GM19324 (cell line): ENCODE data around the gene MGAT4D.
"Not testable (repeated sequence)": the region's sequence is repeated elsewhere in the genome, so short reads cannot be mapped to it uniquely, and the experiment has no call there.

Experiments
- ATAC-seq: cut with Tn5 transposase; IDR thresholded peaks from one replicate; pipeline ENCODE4 v1.9.1; 2021; ENCODE audit warnings: mild to moderate bottlenecking, moderate library complexity; ENCODE audit not compliant: unreplicated experiment, low FRiP score

Gene MGAT4D

GRCh38 chr4:140497747-140498636 is at the start of gene MGAT4D:
Gene MGAT4D (minus strand): TSS chr4:140498293. CDS start chr4:140498222, 71 bp downstream.
- no peak for ATAC-seq

- ATAC-seq, result no peak
These were observed 35.9 kb upstream of the MGAT4D start for GRCh38 chr4:140533951-140534480.

- ATAC-seq, result no peak
These were observed 31.3 kb upstream of the MGAT4D start for GRCh38 chr4:140529434-140529833.

- peak; percentile 100 for ATAC-seq
These were observed 26.0 kb upstream of the MGAT4D start, which contains the start of gene ELMOD2 for GRCh38 chr4:140523857-140524742. Gene ELMOD2 (plus strand): TSS chr4:140524168. CDS start chr4:140525429, 1,261 bp downstream.

GRCh38 chr4:140523370-140523856 is 25.3 kb upstream of the MGAT4D start:
- ATAC-seq, result peak; percentile 17

DNA sequence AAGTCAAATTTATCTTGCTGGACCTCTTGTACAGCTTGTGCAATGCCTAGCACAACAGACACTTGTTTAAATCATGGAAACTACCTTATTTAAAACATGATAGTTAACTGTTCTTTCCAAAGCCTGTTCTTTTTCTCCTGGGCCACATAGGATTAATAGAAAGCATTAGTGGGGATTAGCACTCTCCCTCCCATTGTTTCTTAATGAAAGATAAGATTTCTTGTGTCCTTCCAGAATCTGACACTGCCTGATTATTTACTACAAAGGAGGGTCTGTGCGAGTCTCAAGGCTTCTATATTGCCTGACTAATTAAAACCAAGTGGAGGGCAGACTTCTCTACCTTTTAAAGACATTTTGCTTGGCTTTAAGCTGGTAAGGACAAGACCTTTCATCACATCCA is 17.3 kb upstream of the MGAT4D start:
- no peak for ATAC-seq

GRCh38 chr4:140513765-140514164 is 15.7 kb upstream of the MGAT4D start:
- not testable (repeated sequence) for ATAC-seq

DNA sequence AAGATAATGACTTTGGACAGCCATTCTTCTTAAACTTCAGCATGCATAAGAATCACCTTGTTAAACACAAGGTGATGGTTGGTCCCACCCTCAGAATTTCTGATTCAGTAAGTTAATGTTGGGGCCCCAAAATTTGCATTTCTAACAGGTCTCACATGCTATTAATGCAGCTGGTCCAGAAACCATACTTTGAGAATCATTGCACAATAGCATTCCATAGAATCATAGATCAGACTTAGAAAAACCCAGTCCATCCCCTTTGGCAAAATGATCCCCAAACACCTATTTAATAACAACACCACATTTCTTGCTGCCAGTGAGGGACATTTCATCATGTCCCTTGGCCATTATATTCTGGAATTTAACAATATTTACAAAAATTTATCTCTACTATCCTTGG is 6.2 kb upstream of the MGAT4D start:
- no peak for ATAC-seq

GRCh38 chr4:140499391-140499790 is 1.3 kb upstream of the MGAT4D start:
- no peak for ATAC-seq

GRCh38 chr4:140497405-140497746 is 717 bp downstream of the MGAT4D start:
- no peak for ATAC-seq

GRCh38 chr4:140485939-140486338 is 12.2 kb downstream of the MGAT4D start:
- ATAC-seq, result no peak

- no peak for ATAC-seq
These were observed 14.6 kb downstream of the MGAT4D start for GRCh38 chr4:140483445-140483844.

DNA sequence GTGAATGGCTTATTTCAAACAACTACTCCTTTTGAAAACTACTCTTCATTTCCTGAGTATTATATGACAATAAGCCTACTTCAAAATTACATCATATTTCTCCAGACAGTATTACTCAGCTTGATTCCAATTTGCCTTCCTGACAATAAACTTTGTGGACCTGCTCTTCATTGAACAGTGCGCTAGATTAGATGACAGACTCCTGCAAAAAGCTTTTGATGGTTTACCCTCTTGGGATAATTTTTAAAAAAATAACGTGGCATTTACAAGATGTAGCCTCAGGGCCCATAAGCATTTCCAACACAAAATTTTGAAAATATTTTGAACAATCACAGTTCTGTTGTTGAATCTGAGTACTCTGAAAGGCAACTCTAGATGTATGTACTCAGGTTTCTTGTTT is 25.9 kb downstream of the MGAT4D start:
- ATAC-seq, result no peak

DNA sequence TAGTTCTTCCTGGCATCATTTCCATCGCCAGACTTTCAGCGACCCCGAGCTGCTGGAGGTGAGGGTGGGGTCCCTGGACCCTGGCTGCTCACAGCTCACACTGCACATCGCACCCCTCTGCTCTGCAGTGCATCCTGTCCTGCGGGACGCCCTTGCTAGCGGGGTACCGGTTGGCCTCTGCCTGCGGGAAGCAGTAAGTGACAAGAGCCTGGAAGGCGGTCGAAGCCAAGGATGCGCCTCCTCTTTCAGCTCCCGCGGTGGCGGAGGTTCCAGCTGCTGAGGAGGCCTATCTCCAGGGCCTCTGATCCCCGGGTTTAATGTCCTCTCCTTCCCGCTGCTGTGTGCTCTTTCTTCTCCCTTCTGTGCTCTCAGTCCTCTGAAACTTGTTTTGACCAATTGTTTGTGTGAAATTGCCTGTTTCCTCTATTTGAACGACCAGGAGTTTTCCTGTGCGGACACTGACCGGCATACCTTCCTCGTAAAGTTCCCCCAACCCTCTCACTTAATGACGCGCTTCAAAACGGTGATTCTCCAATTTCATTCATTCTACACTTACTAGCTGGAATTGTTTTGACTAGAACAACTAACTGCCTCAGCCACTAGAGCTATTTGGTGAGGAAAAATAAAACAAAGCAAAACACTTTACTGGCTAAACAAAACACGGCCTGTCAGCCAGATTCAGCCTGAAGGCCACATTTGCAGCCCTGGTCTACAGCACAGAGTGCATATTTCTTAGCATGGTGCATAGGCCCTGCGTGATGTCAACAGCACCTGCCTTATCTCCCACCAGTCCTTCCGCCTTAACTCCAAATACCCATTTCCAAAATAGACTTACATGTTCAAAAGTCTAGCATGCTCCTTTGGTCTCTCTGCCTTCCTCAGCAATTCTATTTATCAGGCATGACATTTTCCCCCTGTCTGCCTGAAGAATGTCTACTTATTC is 28.0 kb downstream of the MGAT4D start:
- no peak for ATAC-seq

GRCh38 chr4:140466146-140466545 is 31.9 kb downstream of the MGAT4D start:
- no peak for ATAC-seq

DNA sequence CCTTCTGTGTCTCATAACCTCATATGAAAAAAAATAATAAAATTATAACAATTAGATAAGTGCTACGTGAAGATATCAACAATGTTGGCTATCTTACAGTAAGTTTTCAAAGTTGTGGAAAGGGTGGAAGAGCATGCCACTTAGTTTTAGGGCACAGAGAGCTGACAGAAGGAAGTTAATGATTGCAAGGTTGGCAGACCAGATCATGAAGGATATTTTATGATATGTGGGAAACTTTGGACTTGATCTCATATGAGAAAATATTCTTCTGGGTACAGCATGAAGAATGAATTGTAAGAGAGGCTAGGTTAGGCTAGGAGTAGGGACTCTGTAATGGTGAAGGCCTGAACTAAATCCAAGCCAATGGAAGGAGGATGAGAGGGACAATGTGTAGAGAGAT is 34.5 kb downstream of the MGAT4D start:
- no peak for ATAC-seq

DNA sequence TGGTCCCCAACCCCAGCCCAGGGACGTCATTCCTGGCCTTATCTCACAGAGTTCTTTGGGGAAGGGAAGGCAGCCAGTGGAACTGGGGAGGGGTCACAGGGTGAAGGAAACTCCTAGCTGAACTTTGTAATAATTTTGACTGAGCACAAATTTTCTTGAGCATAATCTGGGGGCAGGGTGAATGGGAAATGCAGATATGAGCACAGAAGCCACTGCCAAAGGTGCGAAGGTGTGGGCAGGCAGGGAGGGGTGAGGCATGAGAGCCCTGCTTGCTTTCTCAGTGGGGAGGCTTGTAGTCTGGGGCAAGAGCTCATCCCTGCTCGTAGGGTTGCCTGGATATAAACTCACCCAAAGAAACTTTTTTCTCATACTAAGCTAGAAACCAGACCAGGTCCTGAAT is 34.9 kb downstream of the MGAT4D start:
- ATAC-seq, result no peak

DNA sequence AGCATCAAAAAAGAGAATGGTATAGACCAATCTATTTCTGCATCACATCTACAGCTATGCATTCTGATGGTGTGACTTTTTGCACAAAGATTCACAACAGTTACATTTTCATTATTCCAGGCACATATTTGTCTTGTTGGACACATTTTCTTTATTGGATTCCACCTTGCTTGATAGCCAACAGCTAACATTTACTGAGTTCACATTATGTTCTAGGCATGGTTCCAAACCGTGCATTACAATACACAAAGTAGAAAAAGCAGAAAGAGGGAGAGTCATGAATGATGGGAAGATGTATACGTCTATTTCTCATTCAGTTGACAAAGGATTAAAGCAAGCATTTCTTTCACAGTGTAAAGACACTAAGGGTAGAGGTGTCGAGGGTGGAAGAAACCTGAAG is 47.7 kb downstream of the MGAT4D start:
- ATAC-seq, result no peak

DNA sequence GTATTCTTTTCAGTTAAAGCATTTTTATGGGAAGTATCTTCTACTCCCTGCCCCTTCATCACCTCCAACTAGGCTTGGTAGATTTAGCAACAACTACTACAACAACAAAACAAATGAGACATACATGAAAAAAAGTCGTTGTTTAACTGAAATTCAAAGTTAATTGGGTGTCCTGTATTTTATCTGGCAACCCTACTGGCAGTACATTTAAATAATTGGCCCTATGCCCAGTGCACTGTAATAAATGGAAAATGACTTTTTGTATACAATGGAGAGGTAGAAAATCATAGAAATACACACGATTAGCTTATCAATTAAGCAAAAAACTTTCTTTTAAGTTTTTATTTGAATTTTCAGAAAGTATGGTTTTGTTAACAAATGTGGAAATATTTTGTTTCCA is 49.3 kb downstream of the MGAT4D start:
- ATAC-seq, result no peak

DNA sequence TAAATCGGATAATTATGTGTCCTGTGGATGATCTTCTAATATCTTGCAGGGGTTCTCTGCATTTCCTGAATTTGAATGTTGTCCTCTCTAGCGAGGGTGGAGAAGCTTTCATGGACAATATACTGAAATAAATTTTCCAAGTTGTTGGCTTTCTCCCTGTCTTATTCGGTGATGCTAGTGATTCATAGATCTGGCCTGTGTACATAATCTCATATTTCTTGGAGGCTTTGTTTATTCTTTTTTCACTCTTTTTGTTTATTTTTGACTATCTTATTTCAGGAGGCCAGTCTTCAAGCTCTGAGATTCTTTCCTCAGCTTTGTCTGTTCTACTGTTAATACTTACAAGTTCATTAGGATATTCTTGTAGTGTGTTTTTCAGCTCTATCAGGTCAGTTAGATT is 49.9 kb downstream of the MGAT4D start:
- ATAC-seq, result no peak
